Osteocyte (in vitro differentiated cells): ENCODE data around the gene MAN1A1. TPM values are rescaled to one million over a fixed set of nuclear protein-coding genes. Genes with fewer than 3 reads are reported as not detected.

ENCODE experiments used
- DNase-seq: peaks from one replicate; pipeline ENCODE4 v3.0.0; 2021; ENCODE audit warnings: mixed read lengths; ENCODE audit not compliant: unreplicated experiment; ENCODE audit errors: extremely low spot score
- H3K27ac Mint-ChIP-seq: one replicate; pipeline ENCODE4 v1.8.0; 2021; ENCODE audit warnings: mild to moderate bottlenecking, mixed read lengths; ENCODE audit not compliant: unreplicated experiment
- H3K27me3 Mint-ChIP-seq: one replicate; pipeline ENCODE4 v1.8.0; 2021; ENCODE audit warnings: mixed read lengths; ENCODE audit not compliant: unreplicated experiment
- H3K36me3 Mint-ChIP-seq: one replicate; pipeline ENCODE4 v1.8.0; 2021; ENCODE audit warnings: mixed read lengths; ENCODE audit not compliant: unreplicated experiment
- H3K4me1 Mint-ChIP-seq: one replicate; pipeline ENCODE4 v1.8.0; 2021; ENCODE audit warnings: mixed read lengths; ENCODE audit not compliant: unreplicated experiment
- H3K4me3 Mint-ChIP-seq: one replicate; pipeline ENCODE4 v1.8.0; 2021; ENCODE audit warnings: mild to moderate bottlenecking, moderate library complexity, mixed read lengths; ENCODE audit not compliant: unreplicated experiment
- H3K9me3 Mint-ChIP-seq: one replicate; pipeline ENCODE4 v1.8.0; 2021; ENCODE audit warnings: mixed read lengths; ENCODE audit not compliant: unreplicated experiment
- CTCF ChIP-seq: fragments of 200-600 bp; sonication (generic); IDR thresholded peaks from 2 replicates; pipeline ENCODE4 v1.5.0; 2021; ENCODE audit warnings: antibody characterized with exemption, mild to moderate bottlenecking, moderate library complexity
- total RNA-seq: library from RNA; stranded (reverse); gene quantifications from 2 replicates; pipeline ENCODE4 v1.2.1, GENCODE V29; 2021

MAN1A1 gene
- total RNA-seq, 1 donor from 2014 or later: 7.0 TPM

GRCh38 chr6:119274197-119274595, 75.4 kb downstream of the MAN1A1 start:
- Mint-ChIP-seq H3K4me1 (peaks cover 9% of the 10 kb centered on the region), H3K27me3 (no peaks in the 10 kb centered on the region), H3K27ac (no peak overlapping the region), H3K9me3 (peaks cover 12% of the 10 kb centered on the region), H3K36me3 (no peaks in the 10 kb centered on the region), H3K4me3 (no peak overlapping the region)
- no peak for TF ChIP-seq CTCF
- no peak for DNase-seq

- Mint-ChIP-seq H3K27me3 (no peaks in the 10 kb centered on the region), H3K27ac (peak overlapping the region; percentile 13), H3K9me3 (peaks cover 12% of the 10 kb centered on the region), H3K36me3 (no peaks in the 10 kb centered on the region), H3K4me3 (no peak overlapping the region), H3K4me1 (peaks cover 9% of the 10 kb centered on the region)
- DNase-seq: no peak
- no peak for TF ChIP-seq CTCF
Observed at GRCh38 chr6:119273272-119274196, 76.0 kb downstream of the MAN1A1 start.

- Mint-ChIP-seq H3K4me3 (no peak overlapping the region), H3K27me3 (no peaks in the 10 kb centered on the region), H3K36me3 (no peaks in the 10 kb centered on the region), H3K9me3 (peaks cover 12% of the 10 kb centered on the region), H3K4me1 (peaks cover 5% of the 10 kb centered on the region), H3K27ac (no peak overlapping the region)
- TF ChIP-seq CTCF: no peak
- DNase-seq: no peak
Observed at GRCh38 chr6:119270545-119270944, 79.0 kb downstream of the MAN1A1 start.

GRCh38 chr6:119269266-119270103, 80.1 kb downstream of the MAN1A1 start:
- DNase-seq: no peak
- Mint-ChIP-seq H3K27ac (no peak overlapping the region), H3K9me3 (peaks cover 12% of the 10 kb centered on the region), H3K4me1 (peaks cover 5% of the 10 kb centered on the region), H3K36me3 (no peaks in the 10 kb centered on the region), H3K4me3 (no peak overlapping the region), H3K27me3 (no peaks in the 10 kb centered on the region)
- TF ChIP-seq CTCF: no peak
